IMR-90 (cell line): ENCODE results near the gene FAM171A1. TPM values are rescaled to one million over a fixed set of nuclear protein-coding genes. Genes with fewer than 3 reads are reported as not detected.

ENCODE experiments used
- ATAC-seq: fragments of 200-7000 bp; cut with Tn5 transposase; 2 replicates; pipeline ENCODE4 v1.9.1; 2020; ENCODE audit warnings: low read depth, mild to moderate bottlenecking, moderate library complexity
- BruUV-seq: library from RNA; stranded (reverse); fragments of 400-500 nt; replicated peaks from 2 replicates; lab custom pipeline; 2021; lab: Mats Ljungman, UMichigan
- CTCF ChIA-PET: fragments of 300-600 bp; formaldehyde crosslinking; extraction: SDS; loops from one replicate; lab custom pipeline; 2021; ENCODE audit warnings: antibody characterized with exemption; lab: Yijun Ruan, JAX
- POLR2A ChIA-PET: fragments of 300-600 bp; sonication (Branson Sonifier 250); formaldehyde crosslinking; loops from one replicate; lab custom pipeline; 2022; ENCODE audit warnings: antibody characterized with exemption; ENCODE audit not compliant: unreplicated experiment; lab: Charles Lee
- DNase-seq: peaks from one replicate; pipeline ENCODE4 v3.0.0; 2013
- H2AFZ ChIP-seq: replicated peaks from 2 replicates; pipeline ENCODE3; 2013; ENCODE audit warnings: low read length, mild to moderate bottlenecking; ENCODE audit not compliant: poor library complexity
- H2AK5ac ChIP-seq: 2 replicates; pipeline ENCODE4 v1.6.1; 2013; ENCODE audit warnings: low read depth, low read length, inconsistent platforms
- H2AK9ac ChIP-seq: replicated peaks from 2 replicates; pipeline ENCODE3; 2013; ENCODE audit warnings: mild to moderate bottlenecking, low read depth, low read length, moderate library complexity; ENCODE audit not compliant: poor library complexity
- H2BK120ac ChIP-seq: 2 replicates; pipeline ENCODE4 v1.6.1; 2013; ENCODE audit warnings: low read depth, low read length, inconsistent platforms
- H2BK15ac ChIP-seq: 3 replicates; pipeline ENCODE4 v1.6.1; 2013; ENCODE audit warnings: low read depth, low read length, inconsistent platforms
- H2BK20ac ChIP-seq: 2 replicates; pipeline ENCODE4 v1.6.1; 2013; ENCODE audit warnings: low read depth, mild to moderate bottlenecking, inconsistent platforms, low read length, moderate library complexity
- H2BK5ac ChIP-seq: 2 replicates; pipeline ENCODE4 v1.6.1; 2013; ENCODE audit warnings: mild to moderate bottlenecking, low read depth, low read length, inconsistent platforms; ENCODE audit not compliant: poor library complexity, severe bottlenecking
- H3K14ac ChIP-seq: replicated peaks from 2 replicates; pipeline ENCODE4 v1.6.1; 2013; ENCODE audit warnings: low read depth, low read length, inconsistent platforms
- H3K18ac ChIP-seq: 2 replicates; pipeline ENCODE4 v1.6.1; 2013; ENCODE audit warnings: low read depth, low read length, control low read depth
- H3K23ac ChIP-seq: 2 replicates; pipeline ENCODE4 v1.6.1; 2013; ENCODE audit warnings: low read depth, low read length, inconsistent platforms
- H3K27ac ChIP-seq: 2 replicates; pipeline ENCODE4 v1.5.1; 2013; ENCODE audit warnings: mild to moderate bottlenecking, control low read depth, low read length; ENCODE audit not compliant: insufficient read depth
- H3K27me3 ChIP-seq: 2 replicates; pipeline ENCODE4 v1.6.1; 2013; ENCODE audit warnings: low read length; ENCODE audit not compliant: control insufficient read depth, insufficient read depth
- H3K36me3 ChIP-seq: 2 replicates; pipeline ENCODE4 v1.6.1; 2013; ENCODE audit warnings: low read length, mixed read lengths; ENCODE audit not compliant: control insufficient read depth, insufficient read depth
- H3K4ac ChIP-seq: 2 replicates; pipeline ENCODE4 v1.6.1; 2013; ENCODE audit warnings: low read depth, low read length, inconsistent platforms
- H3K4me1 ChIP-seq: 2 replicates; pipeline ENCODE4 v1.6.1; 2013; ENCODE audit warnings: low read length, mixed read lengths; ENCODE audit not compliant: control insufficient read depth, insufficient read depth
- H3K4me2 ChIP-seq: 2 replicates; pipeline ENCODE4 v1.6.1; 2013; ENCODE audit warnings: low read depth, mild to moderate bottlenecking, control low read depth, low read length, moderate library complexity
- H3K4me3 ChIP-seq: 2 replicates; pipeline ENCODE4 v1.5.1; 2013; ENCODE audit warnings: low read depth, mild to moderate bottlenecking, control low read depth, low read length, moderate library complexity; ENCODE audit not compliant: insufficient read depth
- H3K56ac ChIP-seq: 2 replicates; pipeline ENCODE4 v1.6.1; 2013; ENCODE audit warnings: low read length, inconsistent platforms; ENCODE audit not compliant: insufficient read depth; ENCODE audit errors: extremely low read depth
- H3K79me1 ChIP-seq, 2 experiments: 2 replicates each; pipeline ENCODE4 v1.6.1; 2013; ENCODE audit warnings: low read length in 2 of 2, inconsistent platforms in 1 of 2, low read depth in 1 of 2
- H3K9ac ChIP-seq: 2 replicates; pipeline ENCODE4 v1.6.1; 2013; ENCODE audit warnings: low read depth, low read length, control low read depth
- H3K9me1 ChIP-seq: 2 replicates; pipeline ENCODE4 v1.6.1; 2013; ENCODE audit warnings: low read length, inconsistent platforms; ENCODE audit not compliant: insufficient read depth
- H3K9me3 ChIP-seq: 2 replicates; pipeline ENCODE4 v1.6.1; 2013; ENCODE audit warnings: low read length; ENCODE audit not compliant: control insufficient read depth, insufficient read depth
- H4K20me1 ChIP-seq: 2 replicates; pipeline ENCODE4 v1.6.1; 2013; ENCODE audit warnings: low read length, inconsistent platforms; ENCODE audit not compliant: insufficient read depth
- H4K5ac ChIP-seq: 2 replicates; pipeline ENCODE4 v1.6.1; 2013; ENCODE audit warnings: mild to moderate bottlenecking, low read depth, low read length, control low read depth
- H4K8ac ChIP-seq, 2 experiments: 2 replicates each; pipeline ENCODE4 v1.6.1; 2013; ENCODE audit warnings: low read depth in 2 of 2, low read length in 2 of 2, control low read depth in 1 of 2, inconsistent platforms in 1 of 2
- H4K91ac ChIP-seq: 2 replicates; pipeline ENCODE4 v1.6.1; 2013; ENCODE audit warnings: low read depth, low read length, inconsistent platforms; ENCODE audit not compliant: insufficient read depth
- BHLHE40 ChIP-seq: fragments of 150-350 bp; IDR thresholded peaks from 2 replicates; pipeline ENCODE4 v1.6.1; 2016; ENCODE audit warnings: mild to moderate bottlenecking, low read depth, low read length
- CEBPB ChIP-seq: IDR thresholded peaks from 2 replicates; pipeline ENCODE4 v1.6.1; 2012; ENCODE audit warnings: low read depth, low read length, improper control_type of control experiment
- CHD1 ChIP-seq: IDR thresholded peaks from 2 replicates; pipeline ENCODE4 v1.6.1; 2012; ENCODE audit warnings: low read depth, low read length, improper control_type of control experiment
- FOS ChIP-seq: fragments of 150-350 bp; IDR thresholded peaks from 2 replicates; pipeline ENCODE4 v1.6.1; 2016; ENCODE audit warnings: low read depth, low read length
- MAFK ChIP-seq: IDR thresholded peaks from 2 replicates; pipeline ENCODE4 v1.6.1; 2012; ENCODE audit warnings: low read depth, low read length, improper control_type of control experiment
- MAZ ChIP-seq: IDR thresholded peaks from 2 replicates; pipeline ENCODE4 v1.6.1; 2012; ENCODE audit warnings: low read depth, mild to moderate bottlenecking, low read length, improper control_type of control experiment, moderate library complexity, borderline replicate concordance
- MXI1 ChIP-seq: IDR thresholded peaks from 2 replicates; pipeline ENCODE4 v1.6.1; 2012; ENCODE audit warnings: low read depth, mild to moderate bottlenecking, low read length, moderate library complexity, borderline replicate concordance
- NFE2L2 ChIP-seq: fragments of 150-350 bp; IDR thresholded peaks from 2 replicates; pipeline ENCODE4 v1.6.1; 2016; ENCODE audit warnings: low read depth, mild to moderate bottlenecking, low read length
- POLR2A ChIP-seq: IDR thresholded peaks from 2 replicates; pipeline ENCODE4 v1.6.1; 2012; ENCODE audit warnings: mild to moderate bottlenecking, low read depth, low read length
- RAD21 ChIP-seq: IDR thresholded peaks from 2 replicates; pipeline ENCODE4 v1.6.1; 2012; ENCODE audit warnings: low read length, improper control_type of control experiment
- RCOR1 ChIP-seq: IDR thresholded peaks from 2 replicates; pipeline ENCODE4 v1.6.1; 2012; ENCODE audit warnings: mild to moderate bottlenecking, low read length, improper control_type of control experiment; ENCODE audit not compliant: insufficient replicate concordance
- RFX5 ChIP-seq: IDR thresholded peaks from 2 replicates; pipeline ENCODE4 v1.8.0; 2012; ENCODE audit warnings: low read depth, mild to moderate bottlenecking, low read length, moderate library complexity
- SMC3 ChIP-seq: fragments of 150-350 bp; IDR thresholded peaks from 2 replicates; pipeline ENCODE4 v1.6.1; 2016; ENCODE audit warnings: low read depth, mild to moderate bottlenecking, antibody characterized with exemption, low read length, moderate library complexity
- WGBS, 2 experiments: methylation state at CpG; one replicate each; pipeline versions ENCODE4 v1.1.5 to v1.1.7; 2013; ENCODE audit warnings: missing lambda C conversion rate in 2 of 2; ENCODE audit not compliant: insufficient read length in 1 of 2; ENCODE audit errors: extremely low coverage in 2 of 2; 5-methylcytosine and 5-hydroxymethylcytosine counted together
- dilution Hi-C: fragments of 300-500 bp; cut with HindIII; formaldehyde crosslinking; loops from one replicate; pipeline ENCODE4 v1.14.3; 2018; ENCODE audit warnings: low sequenced_read_pairs; ENCODE audit not compliant: unreplicated experiment
- in situ Hi-C: fragments of 300-500 bp; cut with MboI; formaldehyde crosslinking; loops from 3 replicates; pipeline ENCODE4 v1.14.3; 2019; ENCODE audit warnings: low sequenced_read_pairs, inconsistent platforms, mixed read lengths
- intact Hi-C: fragments of 100-400 bp; cut with micrococcal nuclease; formaldehyde crosslinking; loops from 2 replicates; pipeline ENCODE4 v1.10.0; 2022
- polyA plus RNA-seq, 3 experiments: library from polyadenylated mRNA; depleted of rRNA; stranded (reverse); fragments of >200 nt; gene quantifications; 2 replicates each; pipeline ENCODE4 v1.2.3, GENCODE V29; 2012; ENCODE audit warnings: low replicate concordance in 1 of 3
- total RNA-seq: library from RNA; depleted of rRNA; stranded (reverse); fragments of >200 nt; gene quantifications from 2 replicates; pipeline ENCODE4 v1.2.3, GENCODE V29; 2012
- TF ChIP-seq, protein P1 (sequence below): fragments of 150-350 bp; IDR thresholded peaks from 2 replicates; pipeline ENCODE4 v1.6.1; 2017; ENCODE audit warnings: mild to moderate bottlenecking, antibody characterized with exemption, low read length, low read depth
- TF ChIP-seq, protein P2 (sequence below): fragments of 150-350 bp; IDR thresholded peaks from 2 replicates; pipeline ENCODE4 v1.6.1; 2016; ENCODE audit warnings: low read depth, mild to moderate bottlenecking, low read length, moderate library complexity, borderline replicate concordance
- TF ChIP-seq, protein P3 (sequence below): conservative IDR thresholded peaks from 2 replicates; pipeline ENCODE4 v1.5.1; 2012; ENCODE audit warnings: mild to moderate bottlenecking, low read depth, low read length, improper control_type of control experiment

FAM171A1 gene
- total and polyA plus RNA-seq, 2 of the 4 experiments (the other 2 are of a cell fraction) = 20.3 to 30.6 TPM

DNA sequence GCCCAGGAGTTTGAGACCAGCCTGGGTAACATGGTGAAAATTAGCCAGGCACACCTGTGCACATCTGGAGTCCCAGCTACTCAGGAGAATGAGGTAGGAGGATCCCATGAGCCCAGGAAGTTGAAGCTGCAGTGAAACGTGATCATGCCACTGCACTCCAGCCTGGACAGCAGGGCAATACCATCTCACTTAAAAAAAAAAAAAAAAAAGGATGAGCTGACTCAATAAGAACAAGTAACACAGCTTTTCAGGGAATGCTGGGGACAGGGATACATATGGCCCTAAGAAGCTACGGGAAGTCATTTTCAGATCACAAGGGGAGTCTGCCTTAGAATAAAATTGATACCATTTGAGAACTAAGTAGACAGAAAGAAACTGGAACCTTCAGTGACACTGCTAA is 41.7 kb downstream of the FAM171A1 start:
- in situ Hi-C loops = no loop called here
- H3K79me1 ChIP-seq = peaks cover 23 to 48% of the 10 kb centered on the region in 2 experiments

More for the DNA sequence above, 41.7 kb downstream of the FAM171A1 start:
- Histone ChIP-seq H3K23ac (no peak overlapping the region), H3K9me3 (no peaks in the 10 kb centered on the region), H4K91ac (no peak overlapping the region), H4K8ac (no peak overlapping the region), H4K20me1 (peaks cover 40% of the 10 kb centered on the region), H4K5ac (no peak overlapping the region), H3K9ac (no peak overlapping the region), H3K14ac (no peak overlapping the region), H2AFZ (no peak overlapping the region), H2BK120ac (no peak overlapping the region), H3K56ac (no peak overlapping the region), H3K4me3 (no peak overlapping the region), H3K4me1 (peaks cover 6% of the 10 kb centered on the region), H2AK9ac (no peak overlapping the region), H2BK5ac (no peak overlapping the region), H3K27me3 (peaks cover 3% of the 10 kb centered on the region), H3K9me1 (peaks cover 6% of the 10 kb centered on the region; the same call in 1 of the 2 replicates), H3K36me3 (no peaks in the 10 kb centered on the region), H2BK20ac (no peak overlapping the region), H3K4ac (no peak overlapping the region), H3K4me2 (no peak overlapping the region), H2BK15ac (no peak overlapping the region), H2AK5ac (no peak overlapping the region), H3K18ac (no peak overlapping the region), H3K27ac (no peak overlapping the region)
- no peak for TF ChIP-seq CHD1
- no peak for TF ChIP-seq FOS
- TF ChIP-seq RFX5 = no peak
- no peak for TF ChIP-seq SMC3
- TF ChIP-seq, protein P1, sequence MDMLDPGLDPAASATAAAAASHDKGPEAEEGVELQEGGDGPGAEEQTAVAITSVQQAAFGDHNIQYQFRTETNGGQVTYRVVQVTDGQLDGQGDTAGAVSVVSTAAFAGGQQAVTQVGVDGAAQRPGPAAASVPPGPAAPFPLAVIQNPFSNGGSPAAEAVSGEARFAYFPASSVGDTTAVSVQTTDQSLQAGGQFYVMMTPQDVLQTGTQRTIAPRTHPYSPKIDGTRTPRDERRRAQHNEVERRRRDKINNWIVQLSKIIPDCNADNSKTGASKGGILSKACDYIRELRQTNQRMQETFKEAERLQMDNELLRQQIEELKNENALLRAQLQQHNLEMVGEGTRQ = no peak
- TF ChIP-seq NFE2L2 = no peak
- TF ChIP-seq BHLHE40 = no peak
- TF ChIP-seq RAD21 = no peak
- TF ChIP-seq, protein P2, sequence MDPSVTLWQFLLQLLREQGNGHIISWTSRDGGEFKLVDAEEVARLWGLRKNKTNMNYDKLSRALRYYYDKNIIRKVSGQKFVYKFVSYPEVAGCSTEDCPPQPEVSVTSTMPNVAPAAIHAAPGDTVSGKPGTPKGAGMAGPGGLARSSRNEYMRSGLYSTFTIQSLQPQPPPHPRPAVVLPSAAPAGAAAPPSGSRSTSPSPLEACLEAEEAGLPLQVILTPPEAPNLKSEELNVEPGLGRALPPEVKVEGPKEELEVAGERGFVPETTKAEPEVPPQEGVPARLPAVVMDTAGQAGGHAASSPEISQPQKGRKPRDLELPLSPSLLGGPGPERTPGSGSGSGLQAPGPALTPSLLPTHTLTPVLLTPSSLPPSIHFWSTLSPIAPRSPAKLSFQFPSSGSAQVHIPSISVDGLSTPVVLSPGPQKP = no peak
- TF ChIP-seq POLR2A = no peak
- no peak for TF ChIP-seq MAFK
- no peak for TF ChIP-seq CEBPB
- TF ChIP-seq MXI1 = no peak
- no peak for TF ChIP-seq RCOR1
- TF ChIP-seq, protein P3, sequence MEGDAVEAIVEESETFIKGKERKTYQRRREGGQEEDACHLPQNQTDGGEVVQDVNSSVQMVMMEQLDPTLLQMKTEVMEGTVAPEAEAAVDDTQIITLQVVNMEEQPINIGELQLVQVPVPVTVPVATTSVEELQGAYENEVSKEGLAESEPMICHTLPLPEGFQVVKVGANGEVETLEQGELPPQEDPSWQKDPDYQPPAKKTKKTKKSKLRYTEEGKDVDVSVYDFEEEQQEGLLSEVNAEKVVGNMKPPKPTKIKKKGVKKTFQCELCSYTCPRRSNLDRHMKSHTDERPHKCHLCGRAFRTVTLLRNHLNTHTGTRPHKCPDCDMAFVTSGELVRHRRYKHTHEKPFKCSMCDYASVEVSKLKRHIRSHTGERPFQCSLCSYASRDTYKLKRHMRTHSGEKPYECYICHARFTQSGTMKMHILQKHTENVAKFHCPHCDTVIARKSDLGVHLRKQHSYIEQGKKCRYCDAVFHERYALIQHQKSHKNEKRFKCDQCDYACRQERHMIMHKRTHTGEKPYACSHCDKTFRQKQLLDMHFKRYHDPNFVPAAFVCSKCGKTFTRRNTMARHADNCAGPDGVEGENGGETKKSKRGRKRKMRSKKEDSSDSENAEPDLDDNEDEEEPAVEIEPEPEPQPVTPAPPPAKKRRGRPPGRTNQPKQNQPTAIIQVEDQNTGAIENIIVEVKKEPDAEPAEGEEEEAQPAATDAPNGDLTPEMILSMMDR = no peak
- no peak for TF ChIP-seq MAZ
- dilution Hi-C loops (no loop called here), intact Hi-C loops (no loop called here)
- ATAC-seq (no peak), DNase-seq (no peak)
- no CpG with 5 or more reads among the region's 2 CpGs for WGBS, 2 experiments
- POLR2A ChIA-PET = interaction anchor here (0.5 kb wide), 1 partner anchor 470 kb away, joined by 3 read pairs; no protein-coding TSS in a partner anchor
- BruUV-seq = no TSS peak
- CTCF ChIA-PET = interaction anchor here (0.5 kb wide), 1 partner anchor 101 kb away, joined by 5 read pairs; no protein-coding TSS in a partner anchor
